Measurements from ENCODE around the gene NIT1.

NIT1 gene

DNA sequence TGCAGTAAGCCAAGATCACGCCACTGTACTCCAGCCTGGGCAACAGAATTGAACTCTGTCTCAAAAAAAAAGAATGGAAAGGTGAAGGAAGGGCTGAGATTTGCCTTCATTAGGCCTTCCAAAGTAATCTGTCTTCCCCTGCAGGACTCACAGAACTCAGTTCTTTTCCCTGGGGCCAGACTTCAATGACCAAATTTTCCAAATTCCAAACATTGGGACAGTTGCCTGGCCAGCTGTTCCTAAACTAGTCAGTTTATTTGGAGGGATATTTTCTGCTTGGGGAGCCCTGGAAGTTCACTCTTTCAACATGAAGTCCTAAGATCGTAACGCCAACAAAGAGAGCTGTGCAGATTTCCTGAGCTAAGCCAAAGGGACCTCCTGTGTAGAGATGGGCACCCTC, 20.0 kb downstream of the NIT1 start:
- Histone ChIP-seq H3K23ac (ENCODE audit: low read length) (no peak overlapping the region), H3K18ac (ENCODE audit: low read length) (no peak overlapping the region), H3K4ac (ENCODE audit: low read depth, low read length) (no peak overlapping the region), H2BK120ac (ENCODE audit: low read depth, low read length) (no peak overlapping the region), H3K36me3 (ENCODE audit: control insufficient read depth, insufficient read depth, low read length) (no peaks in the 10 kb centered on the region), H3K9ac (ENCODE audit: low read length) (no peak overlapping the region), H4K8ac (ENCODE audit: low read depth, low read length) (no peak overlapping the region), H3K4me3 (ENCODE audit: low read length) (no peak overlapping the region), H3K27ac (ENCODE audit: low read depth, low read length) (no peak overlapping the region), H3K27me3 (ENCODE audit: insufficient read depth, low read length, poor library complexity) (no peaks in the 10 kb centered on the region), H3K79me1 (ENCODE audit: low read length) (peaks cover 2% of the 10 kb centered on the region), H2BK15ac (replicated peaks; ENCODE audit: low read depth) (no peak overlapping the region), H4K5ac (ENCODE audit: low read length) (no peak overlapping the region), H2BK5ac (ENCODE audit: low read length) (no peak overlapping the region), H3K79me2 (ENCODE audit: control insufficient read depth, insufficient read depth, low read length) (peaks cover 6% of the 10 kb centered on the region), H3K4me2 (ENCODE audit: low read length) (no peak overlapping the region), H3K56ac (ENCODE audit: low read length) (no peak overlapping the region), H3K4me1 (ENCODE audit: control insufficient read depth, low read depth, low read length) (no peaks in the 10 kb centered on the region), H2AK5ac (ENCODE audit: low read length) (no peak overlapping the region)
- DNase-seq = peak; percentile 30
- WGBS (ENCODE audit: extremely low coverage, insufficient coverage, low lambda C conversion rate) = no CpG with 5 or more reads among the region's 3 CpGs

GRCh38 chr1:161138431-161138830, 20.5 kb downstream of the NIT1 start:
- Histone ChIP-seq H3K27ac (ENCODE audit: low read depth, low read length) (no peak overlapping the region), H3K18ac (ENCODE audit: low read length) (no peak overlapping the region), H2BK15ac (replicated peaks; ENCODE audit: low read depth) (no peak overlapping the region), H3K4ac (ENCODE audit: low read depth, low read length) (no peak overlapping the region), H3K4me3 (ENCODE audit: low read length) (no peak overlapping the region), H3K23ac (ENCODE audit: low read length) (no peak overlapping the region), H2AK5ac (ENCODE audit: low read length) (no peak overlapping the region), H3K36me3 (ENCODE audit: control insufficient read depth, insufficient read depth, low read length) (no peaks in the 10 kb centered on the region), H3K9ac (ENCODE audit: low read length) (no peak overlapping the region), H2BK120ac (ENCODE audit: low read depth, low read length) (no peak overlapping the region), H3K4me1 (ENCODE audit: control insufficient read depth, low read depth, low read length) (no peaks in the 10 kb centered on the region), H3K27me3 (ENCODE audit: insufficient read depth, low read length, poor library complexity) (no peaks in the 10 kb centered on the region), H2BK5ac (ENCODE audit: low read length) (no peak overlapping the region), H4K5ac (ENCODE audit: low read length) (no peak overlapping the region), H4K8ac (ENCODE audit: low read depth, low read length) (no peak overlapping the region), H3K4me2 (ENCODE audit: low read length) (no peak overlapping the region), H3K79me2 (ENCODE audit: control insufficient read depth, insufficient read depth, low read length) (peaks cover 6% of the 10 kb centered on the region), H3K79me1 (ENCODE audit: low read length) (peaks cover 2% of the 10 kb centered on the region), H3K56ac (ENCODE audit: low read length) (no peak overlapping the region)
- DNase-seq = no peak
- no CpG with 5 or more reads among the region's 1 CpG for WGBS (ENCODE audit: extremely low coverage, insufficient coverage, low lambda C conversion rate)

GRCh38 chr1:161139766-161140165, 21.9 kb downstream of the NIT1 start:
- no peak overlapping the region for H3K4me2 ChIP-seq (ENCODE audit: low read length)
- no peak overlapping the region for H3K56ac ChIP-seq (ENCODE audit: low read length)
- WGBS (ENCODE audit: extremely low coverage, insufficient coverage, low lambda C conversion rate) = no CpG with 5 or more reads among the region's 1 CpG

GRCh38 chr1:161140755-161141400, 23.0 kb downstream of the NIT1 start:
- Histone ChIP-seq H3K27ac (ENCODE audit: low read depth, low read length) (no peak overlapping the region), H3K4me3 (ENCODE audit: low read length) (no peak overlapping the region), H3K4ac (ENCODE audit: low read depth, low read length) (no peak overlapping the region), H3K9ac (ENCODE audit: low read length) (no peak overlapping the region), H2BK120ac (ENCODE audit: low read depth, low read length) (no peak overlapping the region), H4K8ac (ENCODE audit: low read depth, low read length) (no peak overlapping the region), H3K4me2 (ENCODE audit: low read length) (no peak overlapping the region), H3K4me1 (ENCODE audit: control insufficient read depth, low read depth, low read length) (no peaks in the 10 kb centered on the region), H4K5ac (ENCODE audit: low read length) (no peak overlapping the region), H3K79me2 (ENCODE audit: control insufficient read depth, insufficient read depth, low read length) (no peaks in the 10 kb centered on the region), H3K18ac (ENCODE audit: low read length) (no peak overlapping the region), H2BK15ac (replicated peaks; ENCODE audit: low read depth) (no peak overlapping the region), H3K36me3 (ENCODE audit: control insufficient read depth, insufficient read depth, low read length) (no peaks in the 10 kb centered on the region), H3K79me1 (ENCODE audit: low read length) (no peaks in the 10 kb centered on the region), H3K56ac (ENCODE audit: low read length) (no peak overlapping the region), H2AK5ac (ENCODE audit: low read length) (no peak overlapping the region), H3K23ac (ENCODE audit: low read length) (no peak overlapping the region), H2BK5ac (ENCODE audit: low read length) (no peak overlapping the region), H3K27me3 (ENCODE audit: insufficient read depth, low read length, poor library complexity) (no peaks in the 10 kb centered on the region)
- no CpG with 5 or more reads among the region's 29 CpGs for whole genome bisulfite sequencing (ENCODE audit: extremely low coverage, insufficient coverage, low lambda C conversion rate)
- no peak for DNase-seq

More at GRCh38 chr1:161139766-161140165, 21.9 kb downstream of the NIT1 start:
- no peak overlapping the region for H2BK5ac ChIP-seq (ENCODE audit: low read length)
- H3K9ac ChIP-seq (ENCODE audit: low read length) = no peak overlapping the region
- H3K79me1 ChIP-seq (ENCODE audit: low read length) = no peaks in the 10 kb centered on the region
- H4K5ac ChIP-seq (ENCODE audit: low read length) = no peak overlapping the region
- no peak overlapping the region for H3K23ac ChIP-seq (ENCODE audit: low read length)
- H3K79me2 ChIP-seq (ENCODE audit: control insufficient read depth, insufficient read depth, low read length) = peaks cover 4% of the 10 kb centered on the region
- peak; percentile 60 for DNase-seq
- no peaks in the 10 kb centered on the region for H3K36me3 ChIP-seq (ENCODE audit: control insufficient read depth, insufficient read depth, low read length)
- no peak overlapping the region for H3K27ac ChIP-seq (ENCODE audit: low read depth, low read length)
- H3K4me3 ChIP-seq (ENCODE audit: low read length) = no peak overlapping the region
- H3K4ac ChIP-seq (ENCODE audit: low read depth, low read length) = no peak overlapping the region
- no peak overlapping the region for H3K18ac ChIP-seq (ENCODE audit: low read length)
- no peak overlapping the region for H2BK120ac ChIP-seq (ENCODE audit: low read depth, low read length)
- no peaks in the 10 kb centered on the region for H3K27me3 ChIP-seq (ENCODE audit: insufficient read depth, low read length, poor library complexity)
- no peak overlapping the region for H4K8ac ChIP-seq (ENCODE audit: low read depth, low read length)
- no peak overlapping the region for H2AK5ac ChIP-seq (ENCODE audit: low read length)
- no peaks in the 10 kb centered on the region for H3K4me1 ChIP-seq (ENCODE audit: control insufficient read depth, low read depth, low read length)
- no peak overlapping the region for H2BK15ac ChIP-seq (replicated peaks; ENCODE audit: low read depth)

- Histone ChIP-seq H3K27ac (ENCODE audit: low read depth, low read length) (no peak overlapping the region), H4K8ac (ENCODE audit: low read depth, low read length) (no peak overlapping the region), H3K27me3 (ENCODE audit: insufficient read depth, low read length, poor library complexity) (no peaks in the 10 kb centered on the region), H2BK5ac (ENCODE audit: low read length) (no peak overlapping the region), H3K36me3 (ENCODE audit: control insufficient read depth, insufficient read depth, low read length) (no peaks in the 10 kb centered on the region), H3K79me1 (ENCODE audit: low read length) (no peaks in the 10 kb centered on the region), H2BK15ac (replicated peaks; ENCODE audit: low read depth) (no peak overlapping the region), H2AK5ac (ENCODE audit: low read length) (no peak overlapping the region), H3K18ac (ENCODE audit: low read length) (no peak overlapping the region), H3K4me3 (ENCODE audit: low read length) (no peak overlapping the region), H3K23ac (ENCODE audit: low read length) (no peak overlapping the region), H2BK120ac (ENCODE audit: low read depth, low read length) (no peak overlapping the region), H3K4ac (ENCODE audit: low read depth, low read length) (no peak overlapping the region), H3K4me1 (ENCODE audit: control insufficient read depth, low read depth, low read length) (no peaks in the 10 kb centered on the region), H3K56ac (ENCODE audit: low read length) (no peak overlapping the region), H4K5ac (ENCODE audit: low read length) (no peak overlapping the region), H3K9ac (ENCODE audit: low read length) (no peak overlapping the region), H3K79me2 (ENCODE audit: control insufficient read depth, insufficient read depth, low read length) (no peaks in the 10 kb centered on the region), H3K4me2 (ENCODE audit: low read length) (no peak overlapping the region)
- no CpG with 5 or more reads among the region's 3 CpGs for WGBS (ENCODE audit: extremely low coverage, insufficient coverage, low lambda C conversion rate)
- DNase-seq = no peak
These were observed 27.9 kb downstream of the NIT1 start for GRCh38 chr1:161145832-161146231.

DNA sequence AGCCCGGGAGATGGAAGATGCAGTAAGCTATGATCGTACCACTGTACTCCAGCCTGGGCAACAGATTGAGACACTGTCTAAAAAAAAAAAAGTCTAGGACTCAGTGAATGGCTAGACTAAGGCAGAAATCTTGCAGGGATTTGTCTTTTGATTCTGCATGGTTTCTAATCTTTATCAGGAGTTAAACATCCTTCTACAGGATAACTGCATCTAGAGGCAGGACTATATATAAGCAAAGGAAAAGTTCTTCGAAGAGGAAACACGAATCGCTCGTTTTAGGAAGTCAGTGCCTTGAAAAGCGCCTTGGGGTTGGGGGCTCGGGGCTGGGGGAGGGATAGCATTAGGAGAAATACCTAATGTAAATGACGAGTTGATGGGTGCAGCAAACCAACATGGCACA, 35.3 kb downstream of the NIT1 start:
- no peak overlapping the region for H2AK5ac ChIP-seq (ENCODE audit: low read length)
- no peak overlapping the region for H3K4ac ChIP-seq (ENCODE audit: low read depth, low read length)
- no peak overlapping the region for H4K8ac ChIP-seq (ENCODE audit: low read depth, low read length)
- DNase-seq = no peak
- no peaks in the 10 kb centered on the region for H3K36me3 ChIP-seq (ENCODE audit: control insufficient read depth, insufficient read depth, low read length)
- H3K56ac ChIP-seq (ENCODE audit: low read length) = peak overlapping the region; percentile 0
- H3K27me3 ChIP-seq (ENCODE audit: insufficient read depth, low read length, poor library complexity) = no peaks in the 10 kb centered on the region
- no peak overlapping the region for H3K18ac ChIP-seq (ENCODE audit: low read length)
- no peaks in the 10 kb centered on the region for H3K79me2 ChIP-seq (ENCODE audit: control insufficient read depth, insufficient read depth, low read length)
- H2BK120ac ChIP-seq (ENCODE audit: low read depth, low read length) = no peak overlapping the region
- H3K4me2 ChIP-seq (ENCODE audit: low read length) = no peak overlapping the region
- no CpG with 5 or more reads among the region's 9 CpGs for WGBS (ENCODE audit: extremely low coverage, insufficient coverage, low lambda C conversion rate)
- H4K5ac ChIP-seq (ENCODE audit: low read length) = no peak overlapping the region
- peaks cover 2% of the 10 kb centered on the region for H3K4me1 ChIP-seq (ENCODE audit: control insufficient read depth, low read depth, low read length)
- H3K4me3 ChIP-seq (ENCODE audit: low read length) = no peak overlapping the region
- H3K9ac ChIP-seq (ENCODE audit: low read length) = no peak overlapping the region
- no peak overlapping the region for H2BK5ac ChIP-seq (ENCODE audit: low read length)
- H3K27ac ChIP-seq (ENCODE audit: low read depth, low read length) = no peak overlapping the region
- H2BK15ac ChIP-seq (replicated peaks; ENCODE audit: low read depth) = no peak overlapping the region
- H3K23ac ChIP-seq (ENCODE audit: low read length) = no peak overlapping the region
- H3K79me1 ChIP-seq (ENCODE audit: low read length) = no peaks in the 10 kb centered on the region

All from mesendoderm (in vitro differentiated cells).